ENCODE data around the gene SCIN.

Gene SCIN

GRCh38 chr7:12557282-12557681 lies 13.2 kb upstream of the SCIN start:
- TF ChIP-seq GATA3 (IDR thresholded peaks at IDR 0.05; ENCODE audit: low read depth, low read length) (no peak), GATA2 (IDR thresholded peaks at IDR 0.05; ENCODE audit: low read depth, low read length) (no peak)

- TF ChIP-seq GATA3 (IDR thresholded peaks at IDR 0.05; ENCODE audit: low read depth, low read length) (no peak), GATA2 (IDR thresholded peaks at IDR 0.05; ENCODE audit: low read depth, low read length) (no peak)
Observed at GRCh38 chr7:12564996-12565764, 5.3 kb upstream of the SCIN start.

GRCh38 chr7:12565873-12566272 lies 4.6 kb upstream of the SCIN start:
- no peak for TF ChIP-seq GATA3 (IDR thresholded peaks at IDR 0.05; ENCODE audit: low read depth, low read length)
- no peak for TF ChIP-seq GATA2 (IDR thresholded peaks at IDR 0.05; ENCODE audit: low read depth, low read length)

- TF ChIP-seq GATA3 (IDR thresholded peaks at IDR 0.05; ENCODE audit: low read depth, low read length): no peak
- TF ChIP-seq GATA2 (IDR thresholded peaks at IDR 0.05; ENCODE audit: low read depth, low read length): no peak
Observed at GRCh38 chr7:12567015-12567414, 3.5 kb upstream of the SCIN start.

- no peak for TF ChIP-seq GATA3 (IDR thresholded peaks at IDR 0.05; ENCODE audit: low read depth, low read length)
Observed at GRCh38 chr7:12569673-12570072, 847 bp upstream of the SCIN start.

GRCh38 chr7:12570168-12570533 lies 369 bp upstream of the SCIN start:
- TF ChIP-seq GATA2 (IDR thresholded peaks at IDR 0.05; ENCODE audit: low read depth, low read length) (no peak), GATA3 (IDR thresholded peaks at IDR 0.05; ENCODE audit: low read depth, low read length) (no peak)

GRCh38 chr7:12571691-12572090 lies 1.2 kb downstream of the SCIN start:
- no peak for TF ChIP-seq GATA3 (IDR thresholded peaks at IDR 0.05; ENCODE audit: low read depth, low read length)
- TF ChIP-seq GATA2 (IDR thresholded peaks at IDR 0.05; ENCODE audit: low read depth, low read length): no peak

- no peak for TF ChIP-seq GATA3 (IDR thresholded peaks at IDR 0.05; ENCODE audit: low read depth, low read length)
- no peak for TF ChIP-seq GATA2 (IDR thresholded peaks at IDR 0.05; ENCODE audit: low read depth, low read length)
Observed at GRCh38 chr7:12572941-12573575, 2.5 kb downstream of the SCIN start.

GRCh38 chr7:12573885-12574284 lies 3.4 kb downstream of the SCIN start:
- TF ChIP-seq GATA2 (IDR thresholded peaks at IDR 0.05; ENCODE audit: low read depth, low read length): no peak
- no peak for TF ChIP-seq GATA3 (IDR thresholded peaks at IDR 0.05; ENCODE audit: low read depth, low read length)

GRCh38 chr7:12578930-12579640 lies 8.6 kb downstream of the SCIN start:
- TF ChIP-seq GATA2 (IDR thresholded peaks at IDR 0.05; ENCODE audit: low read depth, low read length) (no peak), GATA3 (IDR thresholded peaks at IDR 0.05; ENCODE audit: low read depth, low read length) (no peak)

- TF ChIP-seq GATA2 (IDR thresholded peaks at IDR 0.05; ENCODE audit: low read depth, low read length) (no peak), GATA3 (IDR thresholded peaks at IDR 0.05; ENCODE audit: low read depth, low read length) (no peak)
Observed at GRCh38 chr7:12581897-12582296, 11.4 kb downstream of the SCIN start.

GRCh38 chr7:12582362-12582761 lies 11.8 kb downstream of the SCIN start:
- TF ChIP-seq GATA2 (IDR thresholded peaks at IDR 0.05; ENCODE audit: low read depth, low read length): no peak
- TF ChIP-seq GATA3 (IDR thresholded peaks at IDR 0.05; ENCODE audit: low read depth, low read length): no peak

GRCh38 chr7:12583176-12583575 lies 12.7 kb downstream of the SCIN start:
- TF ChIP-seq GATA2 (IDR thresholded peaks at IDR 0.05; ENCODE audit: low read depth, low read length) (no peak), GATA3 (IDR thresholded peaks at IDR 0.05; ENCODE audit: low read depth, low read length) (no peak)

- no peak for TF ChIP-seq GATA2 (IDR thresholded peaks at IDR 0.05; ENCODE audit: low read depth, low read length)
- TF ChIP-seq GATA3 (IDR thresholded peaks at IDR 0.05; ENCODE audit: low read depth, low read length): no peak
Observed at GRCh38 chr7:12583922-12584321, 13.4 kb downstream of the SCIN start.

- no peak for TF ChIP-seq GATA2 (IDR thresholded peaks at IDR 0.05; ENCODE audit: low read depth, low read length)
- TF ChIP-seq GATA3 (IDR thresholded peaks at IDR 0.05; ENCODE audit: low read depth, low read length): no peak
Observed at GRCh38 chr7:12584930-12585329, 14.4 kb downstream of the SCIN start.

Data from SH-SY5Y (cell line).